Effector memory CD8-positive, alpha-beta T cell (primary cell): ENCODE results near the gene AFAP1L1.

Source experiments
- ATAC-seq: fragments of 150-1000 bp; cut with Tn5 transposase; replicated peaks from 2 replicates; pipeline ENCODE4 v1.10.0; 2021; ENCODE audit warnings: mild to moderate bottlenecking, moderate library complexity
- DNase-seq, 3 experiments: peaks; one replicate each; pipeline ENCODE4 v3.0.0; 2021
- H3K27ac Mint-ChIP-seq, 2 donors: one replicate each; pipeline ENCODE4 v1.8.0; 2022; ENCODE audit warnings: mild to moderate bottlenecking in 2 of 2, mixed read lengths in 2 of 2, moderate library complexity in 2 of 2
- H3K27me3 Mint-ChIP-seq, 2 donors: one replicate each; pipeline ENCODE4 v1.8.0; 2022; ENCODE audit warnings: mixed read lengths in 2 of 2
- H3K36me3 Mint-ChIP-seq: one replicate; pipeline ENCODE4 v1.8.0; 2022; ENCODE audit warnings: mild to moderate bottlenecking, moderate library complexity, mixed read lengths; ENCODE audit not compliant: insufficient read depth
- H3K4me1 Mint-ChIP-seq, 2 donors: one replicate each; pipeline ENCODE4 v1.8.0; 2022; ENCODE audit warnings: low read depth in 2 of 2, mixed read lengths in 2 of 2
- H3K4me3 Mint-ChIP-seq, 2 donors: one replicate each; pipeline ENCODE4 v1.8.0; 2022; ENCODE audit warnings: mild to moderate bottlenecking in 2 of 2, mixed read lengths in 2 of 2, moderate library complexity in 2 of 2
- H3K9me3 Mint-ChIP-seq, 2 donors: one replicate each; pipeline ENCODE4 v1.8.0; 2022; ENCODE audit warnings: mixed read lengths in 2 of 2

AFAP1L1 gene

DNA sequence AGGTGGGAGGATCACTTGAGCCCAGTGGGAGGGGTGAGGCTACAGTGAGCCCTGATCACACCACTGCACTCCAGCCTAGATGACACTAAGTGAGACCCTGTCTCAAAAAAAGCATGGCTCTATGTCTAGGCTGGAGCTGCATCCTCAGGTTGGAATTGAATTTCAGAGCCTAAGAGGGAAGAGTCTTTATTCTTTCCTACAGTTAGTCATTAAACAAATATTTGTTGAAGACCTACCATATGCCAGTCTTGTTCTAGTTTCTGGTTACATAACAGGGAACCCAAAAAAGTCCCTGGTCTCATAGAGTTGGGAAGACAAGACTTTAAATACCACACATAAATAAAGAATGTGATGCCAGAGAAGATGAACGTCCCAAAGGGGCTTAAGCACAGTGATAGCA is 66.7 kb downstream of the AFAP1L1 start:
- ATAC-seq (no peak), DNase-seq (no peak)
- H3K4me3 Mint-ChIP-seq, result no peak overlapping the region
- H3K4me1 Mint-ChIP-seq, result no peaks in the 10 kb centered on the region
- H3K9me3 Mint-ChIP-seq, result no peaks in the 10 kb centered on the region
- H3K27ac Mint-ChIP-seq, result no peak overlapping the region
- no peaks in the 10 kb centered on the region for H3K36me3 Mint-ChIP-seq
- H3K27me3 Mint-ChIP-seq, result peaks cover 0 to 13% of the 10 kb centered on the region in 2 donors

DNA sequence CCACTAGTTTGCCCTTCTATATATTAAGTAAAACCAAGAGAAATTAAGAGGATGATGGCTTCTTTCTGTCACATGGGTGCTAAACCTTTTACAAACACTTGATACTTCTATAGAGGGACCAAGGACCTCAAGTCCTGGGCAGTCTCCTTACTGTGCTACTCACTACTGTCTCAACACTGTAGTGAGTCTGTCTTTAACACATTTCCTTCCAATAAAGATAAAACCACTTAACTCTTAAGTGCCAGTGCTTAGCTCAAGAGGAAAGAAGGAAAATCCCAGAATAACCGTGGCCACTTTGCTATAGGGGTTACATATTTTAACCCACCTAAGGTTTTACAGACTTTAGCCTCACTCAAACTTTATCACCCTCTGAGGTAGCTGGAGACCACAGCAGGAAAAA is 69.3 kb downstream of the AFAP1L1 start:
- peaks cover 7% of the 10 kb centered on the region for H3K36me3 Mint-ChIP-seq
- H3K9me3 Mint-ChIP-seq, result peaks cover 2 to 7% of the 10 kb centered on the region in 2 donors
- H3K4me1 Mint-ChIP-seq, result peaks cover 15 to 17% of the 10 kb centered on the region in 2 donors
- DNase-seq (no peak), ATAC-seq (no peak)
- no peak overlapping the region for H3K27ac Mint-ChIP-seq
- no peak overlapping the region for H3K4me3 Mint-ChIP-seq
- peaks cover 0 to 6% of the 10 kb centered on the region in 2 donors for H3K27me3 Mint-ChIP-seq

DNA sequence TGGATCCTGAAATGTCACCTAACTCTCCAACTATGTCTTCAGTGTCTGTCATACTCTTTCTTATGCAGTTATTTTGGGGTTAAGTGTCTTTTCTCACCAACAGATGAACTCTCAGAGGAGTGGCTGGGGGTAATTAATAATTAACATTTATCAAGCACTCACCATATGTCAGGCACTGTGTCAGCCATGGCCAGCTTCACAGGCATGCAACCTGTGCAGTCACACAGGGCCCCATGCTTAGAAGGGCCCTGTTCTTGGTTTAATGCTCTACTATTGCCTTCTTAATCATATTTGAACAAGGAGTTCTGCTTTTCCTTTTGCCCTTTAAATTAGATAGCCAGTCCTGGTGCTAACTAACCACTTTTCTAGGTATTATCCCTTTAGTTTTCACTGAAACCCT is 70.2 kb downstream of the AFAP1L1 start:
- Mint-ChIP-seq H3K36me3 (peaks cover 9% of the 10 kb centered on the region), H3K4me1 (peaks cover 19 to 23% of the 10 kb centered on the region in 2 donors), H3K9me3 (peaks cover 2 to 7% of the 10 kb centered on the region in 2 donors), H3K27ac (no peak overlapping the region), H3K27me3 (peaks cover 0 to 6% of the 10 kb centered on the region in 2 donors), H3K4me3 (no peak overlapping the region)
- DNase-seq (no peak), ATAC-seq (no peak)

DNA sequence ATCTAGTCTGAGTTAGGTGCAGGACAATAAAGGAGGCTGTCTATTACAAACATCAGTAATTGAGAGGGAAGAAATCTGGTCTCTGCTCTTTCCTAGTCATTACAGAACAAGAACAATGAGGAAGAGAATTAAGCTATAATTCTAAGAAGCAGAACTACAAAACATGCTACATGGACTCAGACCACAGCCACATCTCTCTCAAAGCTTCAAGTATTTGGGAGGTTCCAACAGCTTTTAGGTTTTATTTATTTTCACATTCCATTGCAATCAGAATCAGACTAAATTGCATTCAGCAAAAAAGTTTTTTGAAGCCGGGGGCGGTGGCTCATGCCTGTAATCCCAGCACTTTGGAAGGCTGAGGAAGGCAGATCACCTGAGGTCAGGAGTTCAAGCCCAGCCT is 72.5 kb downstream of the AFAP1L1 start:
- H3K27me3 Mint-ChIP-seq, result no peaks in the 10 kb centered on the region
- no peak overlapping the region for H3K4me3 Mint-ChIP-seq
- peaks cover 38 to 41% of the 10 kb centered on the region in 2 donors for H3K4me1 Mint-ChIP-seq
- peaks cover 22% of the 10 kb centered on the region for H3K36me3 Mint-ChIP-seq
- peak overlapping the region in 1 of 2 donors; percentile 97 for H3K27ac Mint-ChIP-seq
- ATAC-seq (no peak), DNase-seq (no peak)
- peaks cover 2 to 7% of the 10 kb centered on the region in 2 donors for H3K9me3 Mint-ChIP-seq

DNA sequence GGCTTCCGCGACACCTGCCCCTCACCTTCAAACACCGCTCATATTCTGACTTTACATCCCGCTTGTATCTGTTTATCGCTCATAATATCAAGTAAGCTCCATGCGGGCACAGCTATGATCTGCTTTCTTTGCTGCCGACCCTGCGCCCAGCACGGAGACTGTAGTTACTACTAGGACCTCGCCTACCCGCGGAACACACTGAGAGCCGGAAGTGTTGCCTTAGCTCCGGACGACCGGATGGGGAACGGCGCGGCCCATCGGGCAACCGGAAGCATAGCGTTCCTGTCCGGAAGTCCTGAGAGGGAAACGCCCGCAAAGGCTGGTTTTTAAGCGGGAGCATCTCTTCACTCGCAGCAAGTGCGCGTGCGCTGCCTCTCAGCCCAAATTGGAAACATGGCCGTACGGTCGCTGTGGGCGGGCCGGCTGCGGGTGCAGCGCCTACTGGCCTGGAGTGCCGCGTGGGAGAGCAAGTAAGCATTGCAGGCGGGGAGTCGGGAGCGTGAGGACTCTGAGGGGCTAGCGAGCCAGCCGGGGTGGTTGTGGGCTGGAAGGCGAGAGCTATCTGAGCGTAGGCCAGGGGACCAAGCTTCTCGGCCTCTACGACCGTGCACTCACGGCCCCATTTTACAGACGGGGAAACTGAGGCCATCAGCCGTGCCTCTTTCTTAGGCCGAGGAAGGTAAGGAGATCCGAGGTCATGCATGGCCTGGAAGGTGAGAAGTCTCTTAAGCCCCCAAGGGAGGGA is 73.7 kb downstream of the AFAP1L1 start, which contains the start of gene GRPEL2:
GRPEL2 (plus strand) TSS at position 353 of the 745 bp plus-strand sequence; CDS start at position 394, 41 bp downstream.
- peaks cover 41 to 48% of the 10 kb centered on the region in 2 donors for H3K4me1 Mint-ChIP-seq

DNA sequence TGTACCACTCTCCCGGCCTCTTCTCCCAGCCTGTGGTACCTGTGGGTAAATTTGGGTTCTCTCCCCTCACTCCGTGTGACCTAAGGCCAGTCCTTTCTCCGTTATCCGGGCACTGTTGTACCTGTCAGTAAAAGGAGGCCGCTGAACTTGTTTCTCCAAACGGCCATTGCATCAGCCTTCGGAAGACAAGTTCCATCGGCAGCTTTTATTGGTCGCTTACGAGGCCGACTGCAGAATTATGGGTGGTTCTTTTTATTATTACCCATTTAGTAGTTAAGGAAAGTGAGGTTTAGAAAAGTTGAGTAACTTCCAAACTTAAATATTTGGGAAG is 74.2 kb downstream of the AFAP1L1 start:
- Mint-ChIP-seq H3K27me3 (no peaks in the 10 kb centered on the region), H3K4me3 (peak overlapping the region; percentile 91 to 92), H3K4me1 (peaks cover 43 to 52% of the 10 kb centered on the region in 2 donors), H3K36me3 (peaks cover 39% of the 10 kb centered on the region), H3K27ac (peak overlapping the region; percentile 94 to 97), H3K9me3 (peaks cover 2 to 7% of the 10 kb centered on the region in 2 donors)
- ATAC-seq (peak; percentile 3), DNase-seq (no peak)

More for the DNA sequence above, 73.7 kb downstream of the AFAP1L1 start, which contains the start of gene GRPEL2:
- peak within 1 kb of the TSS; percentile 91 to 92 for H3K4me3 Mint-ChIP-seq
- ATAC-seq (peak; percentile 69), DNase-seq (peak; percentile 69 to 73 (median 70))
- H3K27me3 Mint-ChIP-seq, result no peaks in the 10 kb centered on the region
- peaks cover 2 to 7% of the 10 kb centered on the region in 2 donors for H3K9me3 Mint-ChIP-seq
- peak within 1 kb of the TSS; percentile 94 to 97 for H3K27ac Mint-ChIP-seq
- peaks cover 34% of the 10 kb centered on the region for H3K36me3 Mint-ChIP-seq

DNA sequence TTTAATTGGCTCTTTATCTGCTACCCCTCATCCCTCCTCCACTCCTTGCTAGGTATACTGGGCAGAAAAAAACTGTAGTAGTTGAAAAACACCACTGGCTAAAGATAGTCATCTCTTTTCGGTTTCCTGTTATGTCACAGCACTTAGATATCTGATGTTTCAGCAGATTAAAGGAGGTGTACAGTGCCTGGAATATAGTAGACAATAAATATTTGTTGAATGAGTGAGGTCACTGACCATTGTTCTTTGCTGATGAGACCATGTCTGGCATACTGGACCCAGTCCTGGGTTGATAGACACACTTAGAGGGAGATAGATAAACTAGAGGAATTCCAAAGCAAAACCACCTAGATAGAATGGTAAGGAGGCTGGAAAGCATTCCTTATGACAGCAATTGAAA is 76.9 kb downstream of the AFAP1L1 start:
- DNase-seq (no peak), ATAC-seq (peak; percentile 48)
- Mint-ChIP-seq H3K4me3 (peak overlapping the region; percentile 61 to 91), H3K27me3 (no peaks in the 10 kb centered on the region), H3K27ac (peak overlapping the region; percentile 69 to 73), H3K4me1 (peaks cover 43 to 60% of the 10 kb centered on the region in 2 donors), H3K9me3 (peaks cover 2 to 7% of the 10 kb centered on the region in 2 donors), H3K36me3 (peaks cover 63% of the 10 kb centered on the region)

DNA sequence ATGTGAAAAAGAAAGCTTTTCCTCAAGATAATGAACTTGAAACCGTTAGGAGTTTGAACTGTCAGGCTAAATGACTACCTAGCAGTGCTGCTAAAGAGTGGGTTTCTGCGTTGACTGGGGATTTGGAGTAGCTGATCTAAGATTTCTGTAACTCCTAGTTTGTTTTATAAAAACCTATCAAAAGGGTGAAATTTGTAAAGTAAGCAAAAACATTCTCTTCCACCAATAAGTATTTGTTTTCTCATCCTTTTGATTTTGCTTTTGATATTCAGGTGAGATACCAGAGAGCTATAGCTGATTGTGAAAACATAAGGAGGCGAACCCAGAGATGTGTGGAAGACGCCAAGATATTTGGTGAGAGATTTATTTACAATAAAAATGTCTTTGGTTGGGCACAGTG is 77.7 kb downstream of the AFAP1L1 start:
- ATAC-seq (no peak), DNase-seq (no peak)
- no peaks in the 10 kb centered on the region for H3K27me3 Mint-ChIP-seq
- peak overlapping the region in 1 of 2 donors; percentile 69 for H3K27ac Mint-ChIP-seq
- H3K4me3 Mint-ChIP-seq, result peak overlapping the region; percentile 61 to 91
- H3K9me3 Mint-ChIP-seq, result peaks cover 2 to 7% of the 10 kb centered on the region in 2 donors
- peaks cover 65% of the 10 kb centered on the region for H3K36me3 Mint-ChIP-seq
- H3K4me1 Mint-ChIP-seq, result peaks cover 39 to 59% of the 10 kb centered on the region in 2 donors

DNA sequence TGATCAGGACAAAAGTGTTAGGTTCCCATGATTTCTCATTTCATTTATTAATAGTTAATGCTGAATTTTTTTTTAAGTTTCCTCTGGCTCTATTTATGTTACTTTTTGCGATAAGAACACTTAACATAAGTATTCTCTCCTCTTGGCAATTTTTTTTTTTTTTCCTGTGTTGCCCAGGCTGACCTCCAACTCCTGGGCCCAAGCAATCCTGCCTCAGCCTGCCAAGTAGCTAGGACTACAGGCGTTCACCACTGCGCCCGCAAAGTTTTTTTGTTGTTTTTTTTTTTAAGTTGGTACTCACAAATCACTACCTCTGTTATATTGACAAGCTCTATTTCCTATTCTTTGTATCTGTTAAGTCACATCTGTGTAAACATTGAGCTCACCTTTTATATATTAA is 80.5 kb downstream of the AFAP1L1 start:
- Mint-ChIP-seq H3K36me3 (peaks cover 71% of the 10 kb centered on the region), H3K4me3 (no peak overlapping the region), H3K4me1 (peaks cover 27 to 45% of the 10 kb centered on the region in 2 donors), H3K27ac (peak overlapping the region in 1 of 2 donors; percentile 90), H3K9me3 (no peaks in the 10 kb centered on the region), H3K27me3 (no peaks in the 10 kb centered on the region)
- no peak for DNase-seq
- ATAC-seq, result no peak

DNA sequence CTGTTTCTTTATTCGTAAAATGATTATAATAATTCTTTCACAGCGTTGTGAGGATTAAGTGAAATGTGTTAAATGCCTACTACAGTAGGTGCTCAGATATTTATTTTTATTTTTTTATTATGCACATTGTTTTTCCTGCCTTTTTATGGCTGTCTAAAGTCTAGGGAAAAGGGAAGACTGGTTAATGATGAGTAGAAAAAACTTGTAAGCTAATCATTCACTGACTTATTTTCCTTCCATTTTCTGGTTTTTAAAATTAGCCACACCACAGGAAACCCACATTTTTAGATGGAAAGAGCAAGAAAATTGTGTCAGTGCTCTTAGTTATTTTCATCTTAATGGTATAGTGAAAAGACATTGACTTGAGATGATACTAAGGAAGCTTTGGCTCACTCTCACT is 82.3 kb downstream of the AFAP1L1 start:
- peaks cover 65% of the 10 kb centered on the region for H3K36me3 Mint-ChIP-seq
- H3K9me3 Mint-ChIP-seq, result no peaks in the 10 kb centered on the region
- no peak for ATAC-seq
- DNase-seq, result no peak
- H3K4me1 Mint-ChIP-seq, result peaks cover 26 to 42% of the 10 kb centered on the region in 2 donors
- H3K4me3 Mint-ChIP-seq, result no peak overlapping the region
- H3K27ac Mint-ChIP-seq, result no peak overlapping the region
- no peaks in the 10 kb centered on the region for H3K27me3 Mint-ChIP-seq

DNA sequence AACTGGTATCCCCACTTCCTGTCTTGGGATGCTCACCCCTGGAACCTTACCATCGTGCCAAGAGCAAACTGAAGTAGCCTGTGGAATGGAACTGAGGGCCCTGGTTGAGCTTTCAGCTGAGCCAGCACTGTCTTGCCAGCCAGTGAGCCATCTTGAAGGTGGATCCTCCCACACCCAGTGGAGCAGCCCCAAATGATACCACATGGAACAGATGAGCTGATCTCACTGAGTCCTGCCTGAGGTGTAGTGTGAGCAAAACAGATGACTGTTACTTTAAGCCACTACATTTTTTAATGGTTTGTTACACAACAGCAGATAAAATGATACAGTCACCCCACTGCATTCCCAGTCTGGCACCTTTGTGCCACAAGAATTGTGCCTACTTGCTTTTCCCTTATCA is 84.0 kb downstream of the AFAP1L1 start:
- H3K4me1 Mint-ChIP-seq, result peaks cover 33 to 46% of the 10 kb centered on the region in 2 donors
- DNase-seq, result no peak
- peaks cover 53% of the 10 kb centered on the region for H3K36me3 Mint-ChIP-seq
- no peak for ATAC-seq
- no peaks in the 10 kb centered on the region for H3K9me3 Mint-ChIP-seq
- no peak overlapping the region for H3K27ac Mint-ChIP-seq
- H3K27me3 Mint-ChIP-seq, result no peaks in the 10 kb centered on the region
- no peak overlapping the region for H3K4me3 Mint-ChIP-seq

DNA sequence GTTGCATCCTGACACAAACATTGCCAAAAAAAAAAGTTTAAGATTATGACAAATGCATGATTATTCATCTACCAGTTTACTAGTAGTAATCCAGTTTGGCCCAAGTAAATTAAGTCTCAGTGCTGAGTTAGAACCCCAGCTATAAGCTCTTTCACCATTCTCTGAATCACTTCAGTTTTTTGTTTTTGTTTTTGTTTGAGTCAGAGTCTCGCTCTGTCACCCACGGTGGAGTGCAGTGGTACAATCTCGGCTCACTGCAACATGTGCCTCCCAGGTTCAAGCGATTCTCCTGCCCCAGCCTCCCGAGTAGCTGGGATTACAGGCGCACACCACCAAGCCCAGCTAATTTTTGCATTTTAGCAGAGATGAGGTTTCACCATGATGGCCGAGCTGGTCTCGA is 84.7 kb downstream of the AFAP1L1 start:
- no peak overlapping the region for H3K27ac Mint-ChIP-seq
- H3K4me3 Mint-ChIP-seq, result no peak overlapping the region
- H3K36me3 Mint-ChIP-seq, result peaks cover 46% of the 10 kb centered on the region
- peaks cover 35 to 49% of the 10 kb centered on the region in 2 donors for H3K4me1 Mint-ChIP-seq
- H3K9me3 Mint-ChIP-seq, result no peaks in the 10 kb centered on the region
- ATAC-seq (no peak), DNase-seq (no peak)
- H3K27me3 Mint-ChIP-seq, result no peaks in the 10 kb centered on the region

DNA sequence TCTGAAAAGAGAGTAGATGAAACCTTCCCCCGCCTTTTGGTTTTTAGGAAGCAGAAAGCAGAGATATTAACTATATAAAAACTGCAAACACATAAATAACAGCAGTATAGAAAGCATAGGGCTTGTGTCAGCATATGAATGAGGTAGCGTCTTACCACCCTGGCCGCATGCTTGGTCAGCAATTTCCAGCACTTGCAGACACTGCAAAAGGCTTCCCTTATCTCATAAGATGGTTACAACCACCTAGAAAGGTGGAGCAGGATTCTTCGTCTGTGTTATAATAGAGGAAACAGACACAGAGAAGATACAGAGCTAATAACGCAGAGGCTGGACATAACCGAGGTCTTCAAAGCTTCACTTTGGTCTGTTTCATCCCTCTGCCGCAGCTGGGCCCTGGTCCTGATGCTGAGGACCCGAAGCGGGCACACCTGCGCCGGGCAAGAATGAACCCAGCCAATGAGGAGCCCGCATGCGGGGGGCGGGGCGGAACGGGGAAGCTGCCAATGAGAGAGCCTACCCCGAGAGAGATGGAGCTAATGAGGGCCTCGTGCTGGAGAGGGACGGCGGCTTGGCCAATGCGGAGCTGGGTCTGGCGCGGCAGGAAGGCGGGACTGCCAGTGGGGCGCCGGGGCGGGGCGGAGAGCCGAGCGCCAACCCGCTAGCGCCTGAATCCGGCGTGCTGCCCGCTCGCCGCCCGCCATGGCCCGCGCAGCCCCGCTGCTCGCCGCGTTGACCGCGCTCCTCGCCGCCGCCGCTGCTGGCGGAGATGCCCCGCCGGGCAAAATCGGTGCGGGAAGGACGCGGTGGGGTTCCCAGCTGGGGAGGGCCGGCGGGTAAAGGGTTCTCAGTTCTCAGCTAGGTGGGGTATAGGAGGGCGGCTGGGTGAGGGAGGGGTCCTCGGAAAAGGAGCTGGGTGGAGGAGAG is 86.0 kb downstream of the AFAP1L1 start, which contains the start of gene PCYOX1L:
PCYOX1L (plus strand) TSS at position 677 of the 924 bp plus-strand sequence; CDS start at position 700, 23 bp downstream.
- Mint-ChIP-seq H3K27ac (peak within 1 kb of the TSS; percentile 88 to 95), H3K4me3 (peak within 1 kb of the TSS; percentile 95), H3K27me3 (no peaks in the 10 kb centered on the region), H3K36me3 (peaks cover 36% of the 10 kb centered on the region), H3K9me3 (no peaks in the 10 kb centered on the region), H3K4me1 (peaks cover 35 to 43% of the 10 kb centered on the region in 2 donors)
- peak; percentile 96 for ATAC-seq
- DNase-seq, result peak; percentile 86 to 97 (median 90)
